HG02973 (cell line): ENCODE results near the gene HLA-DQB1.

Source experiments
- ATAC-seq: cut with Tn5 transposase; IDR thresholded peaks from one replicate; pipeline ENCODE4 v1.9.1; 2021; ENCODE audit warnings: moderate library complexity; ENCODE audit not compliant: unreplicated experiment

The HLA-DQB1 gene

GRCh38 chr6:32627831-32628230 is 38.6 kb downstream of the HLA-DQB1 start:
- ATAC-seq: peak; percentile 39

GRCh38 chr6:32627249-32627648 is 39.2 kb downstream of the HLA-DQB1 start:
- no peak for ATAC-seq

- ATAC-seq: no peak
Measured at GRCh38 chr6:32625137-32625536, 41.3 kb downstream of the HLA-DQB1 start.

GRCh38 chr6:32624565-32624964 is 41.9 kb downstream of the HLA-DQB1 start:
- ATAC-seq: no peak

- ATAC-seq: no peak
Measured at GRCh38 chr6:32623693-32624092, 42.8 kb downstream of the HLA-DQB1 start.

- peak; percentile 55 for ATAC-seq
Measured at GRCh38 chr6:32622545-32623401, 43.7 kb downstream of the HLA-DQB1 start.

GRCh38 chr6:32621372-32621771 is 45.1 kb downstream of the HLA-DQB1 start:
- no peak for ATAC-seq

GRCh38 chr6:32617751-32618150 is 48.7 kb downstream of the HLA-DQB1 start:
- ATAC-seq: no peak

- no peak for ATAC-seq
Measured at GRCh38 chr6:32615885-32616532, 50.4 kb downstream of the HLA-DQB1 start.

GRCh38 chr6:32614366-32615081 is 51.9 kb downstream of the HLA-DQB1 start:
- no peak for ATAC-seq

- no peak for ATAC-seq
Measured at GRCh38 chr6:32613475-32613874, 53.0 kb downstream of the HLA-DQB1 start.

GRCh38 chr6:32610682-32611296 is 55.7 kb downstream of the HLA-DQB1 start:
- no peak for ATAC-seq

GRCh38 chr6:32609731-32610640 is 56.5 kb downstream of the HLA-DQB1 start:
- peak; percentile 88 for ATAC-seq
